ENCODE results near the gene AFP.

Gene AFP

GRCh38 chr4:73460913-73461522, 25.0 kb downstream of the AFP start:
- DNase-seq (ENCODE audit: extremely low read depth, low read depth): no peak
- TF ChIP-seq CTCF (IDR thresholded peaks at IDR 0.05; ENCODE audit: low read depth, low read length): no peak

GRCh38 chr4:73468170-73468569, 32.1 kb downstream of the AFP start:
- no peak for TF ChIP-seq CTCF (IDR thresholded peaks at IDR 0.05; ENCODE audit: low read depth, low read length)
- DNase-seq (ENCODE audit: extremely low read depth, low read depth): no peak

- no peak for TF ChIP-seq CTCF (IDR thresholded peaks at IDR 0.05; ENCODE audit: low read depth, low read length)
- DNase-seq (ENCODE audit: extremely low read depth, low read depth): no peak
Observed at GRCh38 chr4:73470728-73471127, 34.7 kb downstream of the AFP start.

GRCh38 chr4:73477176-73477575, 41.2 kb downstream of the AFP start:
- no peak for TF ChIP-seq CTCF (IDR thresholded peaks at IDR 0.05; ENCODE audit: low read depth, low read length)
- DNase-seq (ENCODE audit: extremely low read depth, low read depth): no peak

GRCh38 chr4:73479323-73479722, 43.3 kb downstream of the AFP start:
- DNase-seq (ENCODE audit: extremely low read depth, low read depth): no peak
- TF ChIP-seq CTCF (IDR thresholded peaks at IDR 0.05; ENCODE audit: low read depth, low read length): no peak

- no peak for TF ChIP-seq CTCF (IDR thresholded peaks at IDR 0.05; ENCODE audit: low read depth, low read length)
- no peak for DNase-seq (ENCODE audit: extremely low read depth, low read depth)
Observed at GRCh38 chr4:73481358-73481757, 45.3 kb downstream of the AFP start, which contains the start of gene AFM. Gene AFM, plus strand, starts transcription at chr4:73481745. Its CDS starts 31 bp downstream, at chr4:73481776.

GRCh38 chr4:73485085-73485484, 49.1 kb downstream of the AFP start:
- DNase-seq (ENCODE audit: extremely low read depth, low read depth): no peak
- no peak for TF ChIP-seq CTCF (IDR thresholded peaks at IDR 0.05; ENCODE audit: low read depth, low read length)
